ENCODE results near the gene AFP.

AFP gene

GRCh38 chr4:73419106-73420038, 16.6 kb upstream of the AFP start:
- Mint-ChIP-seq H3K9me3 (no peaks in the 10 kb centered on the region), H3K36me3 (ENCODE audit: insufficient read depth) (no peaks in the 10 kb centered on the region), H3K4me1 (ENCODE audit: low read depth in 2 of 2) (no peaks in the 10 kb centered on the region), H3K27me3 (no peaks in the 10 kb centered on the region), H3K27ac (no peak overlapping the region), H3K4me3 (no peak overlapping the region)
- no peak for ATAC-seq (replicated peaks)
- no peak for DNase-seq

GRCh38 chr4:73420615-73421014, 15.4 kb upstream of the AFP start:
- H3K4me3 Mint-ChIP-seq: no peak overlapping the region
- DNase-seq (no peak), ATAC-seq (replicated peaks) (no peak)
- no peak overlapping the region for H3K27ac Mint-ChIP-seq
- no peaks in the 10 kb centered on the region for H3K9me3 Mint-ChIP-seq
- H3K36me3 Mint-ChIP-seq (ENCODE audit: insufficient read depth): no peaks in the 10 kb centered on the region
- H3K4me1 Mint-ChIP-seq (ENCODE audit: low read depth in 2 of 2): no peaks in the 10 kb centered on the region
- no peaks in the 10 kb centered on the region for H3K27me3 Mint-ChIP-seq

GRCh38 chr4:73421708-73422457, 14.1 kb upstream of the AFP start:
- Mint-ChIP-seq H3K27ac (no peak overlapping the region), H3K36me3 (ENCODE audit: insufficient read depth) (no peaks in the 10 kb centered on the region), H3K27me3 (no peaks in the 10 kb centered on the region), H3K4me3 (no peak overlapping the region), H3K4me1 (ENCODE audit: low read depth in 2 of 2) (no peaks in the 10 kb centered on the region), H3K9me3 (no peaks in the 10 kb centered on the region)
- ATAC-seq (replicated peaks) (no peak), DNase-seq (no peak)

GRCh38 chr4:73422458-73422752, 13.6 kb upstream of the AFP start:
- H3K4me1 Mint-ChIP-seq (ENCODE audit: low read depth in 2 of 2): no peaks in the 10 kb centered on the region
- H3K27ac Mint-ChIP-seq: no peak overlapping the region
- no peaks in the 10 kb centered on the region for H3K9me3 Mint-ChIP-seq
- no peak for ATAC-seq (replicated peaks)
- no peaks in the 10 kb centered on the region for H3K27me3 Mint-ChIP-seq
- H3K36me3 Mint-ChIP-seq (ENCODE audit: insufficient read depth): no peaks in the 10 kb centered on the region
- no peak overlapping the region for H3K4me3 Mint-ChIP-seq
- no peak for DNase-seq

- no peak overlapping the region for H3K4me3 Mint-ChIP-seq
- ATAC-seq (replicated peaks) (no peak), DNase-seq (no peak)
- H3K36me3 Mint-ChIP-seq (ENCODE audit: insufficient read depth): no peaks in the 10 kb centered on the region
- no peaks in the 10 kb centered on the region for H3K9me3 Mint-ChIP-seq
- H3K4me1 Mint-ChIP-seq (ENCODE audit: low read depth in 2 of 2): no peaks in the 10 kb centered on the region
- H3K27me3 Mint-ChIP-seq: no peaks in the 10 kb centered on the region
- no peak overlapping the region for H3K27ac Mint-ChIP-seq
Observed at GRCh38 chr4:73423184-73423583, 12.8 kb upstream of the AFP start.

- Mint-ChIP-seq H3K36me3 (ENCODE audit: insufficient read depth) (no peaks in the 10 kb centered on the region), H3K27me3 (no peaks in the 10 kb centered on the region), H3K4me3 (no peak overlapping the region), H3K27ac (no peak overlapping the region), H3K4me1 (ENCODE audit: low read depth in 2 of 2) (no peaks in the 10 kb centered on the region), H3K9me3 (no peaks in the 10 kb centered on the region)
- ATAC-seq (replicated peaks): no peak
- no peak for DNase-seq
Observed at GRCh38 chr4:73426666-73427065, 9.4 kb upstream of the AFP start.

- no peak for ATAC-seq (replicated peaks)
- Mint-ChIP-seq H3K9me3 (no peaks in the 10 kb centered on the region), H3K4me1 (ENCODE audit: low read depth in 2 of 2) (no peaks in the 10 kb centered on the region), H3K27me3 (no peaks in the 10 kb centered on the region), H3K36me3 (ENCODE audit: insufficient read depth) (no peaks in the 10 kb centered on the region), H3K4me3 (no peak overlapping the region), H3K27ac (no peak overlapping the region)
- DNase-seq: no peak
Observed at GRCh38 chr4:73429118-73429517, 6.9 kb upstream of the AFP start.

GRCh38 chr4:73429826-73430587, 6.0 kb upstream of the AFP start:
- no peak for ATAC-seq (replicated peaks)
- no peaks in the 10 kb centered on the region for H3K9me3 Mint-ChIP-seq

GRCh38 chr4:73431813-73432168, 4.2 kb upstream of the AFP start:
- Mint-ChIP-seq H3K36me3 (ENCODE audit: insufficient read depth) (no peaks in the 10 kb centered on the region), H3K4me3 (no peak overlapping the region)
- ATAC-seq (replicated peaks): no peak

More at GRCh38 chr4:73429826-73430587, 6.0 kb upstream of the AFP start:
- Mint-ChIP-seq H3K27ac (no peak overlapping the region), H3K4me3 (no peak overlapping the region), H3K36me3 (ENCODE audit: insufficient read depth) (no peaks in the 10 kb centered on the region), H3K27me3 (no peaks in the 10 kb centered on the region), H3K4me1 (ENCODE audit: low read depth in 2 of 2) (no peaks in the 10 kb centered on the region)
- DNase-seq: no peak

GRCh38 chr4:73432169-73433000, 3.6 kb upstream of the AFP start:
- no peak for DNase-seq
- H3K36me3 Mint-ChIP-seq (ENCODE audit: insufficient read depth): no peaks in the 10 kb centered on the region
- ATAC-seq (replicated peaks): no peak
- no peaks in the 10 kb centered on the region for H3K9me3 Mint-ChIP-seq
- H3K4me3 Mint-ChIP-seq: no peak overlapping the region
- no peaks in the 10 kb centered on the region for H3K27me3 Mint-ChIP-seq
- H3K4me1 Mint-ChIP-seq (ENCODE audit: low read depth in 2 of 2): no peaks in the 10 kb centered on the region
- no peak overlapping the region for H3K27ac Mint-ChIP-seq

More at GRCh38 chr4:73431813-73432168, 4.2 kb upstream of the AFP start:
- Mint-ChIP-seq H3K27me3 (no peaks in the 10 kb centered on the region), H3K27ac (no peak overlapping the region), H3K9me3 (no peaks in the 10 kb centered on the region), H3K4me1 (ENCODE audit: low read depth in 2 of 2) (no peaks in the 10 kb centered on the region)
- no peak for DNase-seq

GRCh38 chr4:73433140-73433539, 2.9 kb upstream of the AFP start:
- no peak overlapping the region for H3K27ac Mint-ChIP-seq
- H3K27me3 Mint-ChIP-seq: no peaks in the 10 kb centered on the region
- H3K9me3 Mint-ChIP-seq: no peaks in the 10 kb centered on the region
- no peak overlapping the region for H3K4me3 Mint-ChIP-seq
- no peaks in the 10 kb centered on the region for H3K36me3 Mint-ChIP-seq (ENCODE audit: insufficient read depth)
- H3K4me1 Mint-ChIP-seq (ENCODE audit: low read depth in 2 of 2): no peaks in the 10 kb centered on the region
- ATAC-seq (replicated peaks): no peak
- no peak for DNase-seq

GRCh38 chr4:73434311-73434710, 1.7 kb upstream of the AFP start:
- Mint-ChIP-seq H3K27ac (no peak overlapping the region), H3K27me3 (no peaks in the 10 kb centered on the region), H3K9me3 (no peaks in the 10 kb centered on the region), H3K4me3 (no peak overlapping the region), H3K4me1 (ENCODE audit: low read depth in 2 of 2) (no peaks in the 10 kb centered on the region), H3K36me3 (ENCODE audit: insufficient read depth) (no peaks in the 10 kb centered on the region)
- ATAC-seq (replicated peaks) (no peak), DNase-seq (no peak)

Data from effector memory CD8-positive, alpha-beta T cell (primary cell).